GM19397 (cell line): ENCODE measurements around the gene PEAK3.
A peak's percentile ranks its signal among the peaks of the same experiment; 100 is the strongest.

Experiments used
- ATAC-seq: cut with Tn5 transposase; IDR thresholded peaks from one replicate; pipeline ENCODE4 v1.9.1; 2021; ENCODE audit warnings: mild to moderate bottlenecking, moderate library complexity; ENCODE audit not compliant: unreplicated experiment

Gene PEAK3

DNA sequence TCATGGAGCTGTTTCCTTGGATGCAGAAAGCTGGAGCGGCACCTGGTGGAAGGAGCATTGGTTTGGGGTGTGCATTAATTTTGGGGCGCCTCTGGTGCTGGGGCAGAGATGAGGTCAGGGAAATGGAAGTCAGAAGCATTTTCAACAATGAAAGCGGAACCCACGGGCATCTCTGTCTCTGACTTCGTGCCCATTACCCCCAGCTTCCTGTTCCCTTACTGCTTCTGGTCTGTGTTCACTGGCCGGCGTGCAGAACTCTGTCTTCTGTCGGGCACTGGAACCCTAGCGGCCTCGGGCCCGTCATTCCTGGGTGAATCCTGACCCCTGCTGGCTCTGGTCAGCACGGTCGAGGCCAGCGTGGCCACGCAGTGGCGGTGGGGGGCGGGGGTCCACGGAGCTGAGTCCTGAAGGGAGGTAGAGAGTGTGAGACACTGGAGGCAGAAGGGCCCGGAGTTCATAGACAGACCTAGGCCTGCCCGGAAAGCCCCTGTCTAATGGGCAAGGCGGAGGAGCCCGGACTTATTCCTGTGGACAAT, 33.9 kb upstream of the PEAK3 start:
- ATAC-seq = no peak

DNA sequence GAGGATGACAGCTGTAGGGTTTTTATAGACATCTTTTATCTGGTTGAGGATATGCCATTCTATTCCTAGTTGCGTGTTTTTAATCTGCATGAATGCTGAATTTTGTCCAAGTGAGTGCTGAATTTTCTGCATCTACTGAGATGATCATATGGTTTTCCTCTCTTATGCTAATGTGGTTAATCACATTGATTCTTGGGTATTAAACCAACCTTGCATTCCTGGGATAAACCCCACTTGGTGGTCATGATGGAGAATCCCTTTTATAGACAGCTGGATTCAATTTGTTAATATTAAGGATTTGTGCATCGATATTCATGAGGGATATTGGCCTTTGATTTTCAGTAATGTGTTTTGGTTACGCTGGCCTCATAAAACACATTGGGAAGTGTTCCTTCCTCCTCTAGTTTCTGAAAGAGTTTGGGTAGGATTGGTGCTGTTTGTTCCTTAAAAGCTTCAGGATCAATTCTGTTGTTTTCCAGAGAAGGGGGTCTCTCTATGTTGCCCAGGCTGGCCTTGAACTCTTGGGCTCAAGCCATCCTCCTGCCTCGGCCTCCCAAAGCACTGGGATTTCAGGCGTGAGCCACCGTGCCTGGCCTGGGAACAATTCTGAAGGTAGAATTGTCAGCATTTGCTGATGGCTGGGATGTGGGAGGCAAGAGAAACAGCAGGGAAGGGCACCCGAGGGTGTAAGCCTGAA, 33.3 kb upstream of the PEAK3 start:
- no peak for ATAC-seq

DNA sequence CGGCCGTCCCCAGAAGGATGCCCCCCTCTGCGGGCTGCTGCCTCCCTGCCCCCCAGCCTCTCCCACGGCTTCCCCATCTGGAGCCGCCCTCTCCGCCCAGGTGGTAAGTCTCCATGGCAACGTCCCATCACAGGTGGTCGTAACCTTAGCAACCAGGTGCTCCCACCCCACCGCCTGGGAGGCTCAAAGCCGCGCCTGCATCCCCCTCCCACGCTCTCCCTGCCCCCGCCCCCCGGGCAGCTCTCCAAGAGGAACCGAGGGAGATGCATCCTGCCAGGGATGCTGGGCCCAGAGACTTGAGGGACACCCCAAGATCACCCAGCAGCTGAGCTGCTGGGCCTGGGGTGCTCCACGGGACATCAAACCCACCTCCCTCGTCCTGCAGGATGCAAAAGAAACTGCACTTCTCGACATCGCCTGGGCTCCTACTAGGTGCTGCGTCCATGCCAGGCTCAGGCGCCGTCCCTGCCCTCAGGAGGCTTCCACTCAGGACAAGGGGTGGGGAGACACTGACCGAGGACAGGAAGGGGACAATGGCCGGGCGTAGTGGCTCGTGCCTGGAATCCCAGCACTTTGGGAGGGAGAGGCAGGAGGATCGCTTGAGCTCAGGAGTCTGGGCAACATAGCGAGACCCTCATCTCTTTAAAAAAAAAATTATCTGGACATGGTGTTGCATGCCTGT, 31.0 kb upstream of the PEAK3 start:
- no peak for ATAC-seq

DNA sequence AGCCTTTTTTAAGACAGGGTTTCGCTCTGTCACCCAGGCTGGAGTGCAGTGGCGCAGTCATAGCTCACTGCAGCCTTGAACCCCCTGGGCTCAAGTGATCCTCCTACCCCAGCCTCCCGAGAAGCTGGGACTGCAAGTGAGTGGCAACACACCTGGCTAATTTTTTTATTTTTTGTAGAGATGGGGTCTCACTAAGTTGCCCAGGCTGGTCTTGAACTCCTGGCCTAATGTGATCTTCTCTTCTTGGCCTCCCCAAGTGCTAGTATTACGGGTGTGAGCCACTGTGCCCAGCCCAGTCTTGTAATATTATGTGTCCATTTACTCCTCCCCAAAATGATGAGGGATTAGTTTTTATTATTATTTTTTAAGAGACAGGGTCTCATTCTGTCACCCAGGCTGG, 29.1 kb upstream of the PEAK3 start:
- ATAC-seq = no peak

DNA sequence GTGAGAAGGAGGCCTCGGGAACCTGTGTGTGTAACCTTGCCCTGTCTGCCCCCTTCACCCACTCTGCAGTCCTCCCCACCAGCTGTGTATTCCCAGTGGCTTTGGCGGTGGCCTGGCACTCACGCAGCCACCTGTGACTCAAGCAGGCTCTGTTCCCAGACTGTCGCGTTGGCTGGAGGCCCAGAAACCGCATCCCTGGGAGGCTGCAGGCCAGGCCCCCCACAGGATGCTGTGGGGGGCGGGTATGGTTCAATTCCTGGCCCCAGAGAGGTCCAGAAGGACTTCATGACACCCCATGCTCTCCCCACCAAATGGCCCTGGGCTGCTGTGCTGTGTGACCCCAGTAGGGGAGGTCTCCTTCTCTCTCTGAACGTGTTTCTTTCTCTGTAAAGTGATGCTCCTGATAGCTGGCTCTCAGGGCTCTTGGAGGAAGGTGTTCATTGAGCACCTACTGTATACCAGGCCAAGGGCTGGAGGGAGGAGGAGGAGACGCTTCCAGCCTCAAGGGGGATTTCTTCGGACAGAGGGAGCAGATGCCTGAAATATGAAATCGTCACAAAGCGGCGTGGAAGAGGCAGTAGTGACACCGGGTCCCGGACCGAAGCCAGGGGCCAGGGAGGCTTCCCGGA, 27.9 kb upstream of the PEAK3 start:
- no peak for ATAC-seq

DNA sequence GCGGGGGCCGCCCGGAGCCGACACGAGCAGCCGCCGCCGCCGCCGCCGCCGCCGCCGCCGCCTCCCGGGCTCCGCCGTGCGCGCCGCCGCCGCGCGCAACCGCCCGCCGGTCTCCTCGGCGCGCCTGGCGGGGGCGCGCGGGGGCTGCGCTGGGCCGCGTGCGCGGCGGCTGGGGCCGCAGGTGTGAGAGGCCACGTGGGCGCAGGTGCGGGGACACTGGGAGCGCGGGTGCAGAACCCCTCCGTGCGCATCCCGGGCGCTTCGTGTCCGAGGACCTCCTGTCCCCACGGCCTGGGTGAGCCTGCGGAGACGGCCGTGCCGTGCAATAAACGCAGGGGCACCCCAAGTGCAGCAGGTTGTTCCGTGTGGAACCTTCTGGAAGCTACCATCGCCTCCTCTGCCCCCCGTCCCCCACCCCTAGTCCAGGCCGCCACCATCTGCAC, 26.2 kb upstream of the PEAK3 start, which contains the start of gene LINGO3:
Gene LINGO3, minus strand, starts transcription at position 41 of the 443 bp plus-strand sequence. CDS start 16,378 bp downstream, outside the sequence.
- no peak for ATAC-seq

DNA sequence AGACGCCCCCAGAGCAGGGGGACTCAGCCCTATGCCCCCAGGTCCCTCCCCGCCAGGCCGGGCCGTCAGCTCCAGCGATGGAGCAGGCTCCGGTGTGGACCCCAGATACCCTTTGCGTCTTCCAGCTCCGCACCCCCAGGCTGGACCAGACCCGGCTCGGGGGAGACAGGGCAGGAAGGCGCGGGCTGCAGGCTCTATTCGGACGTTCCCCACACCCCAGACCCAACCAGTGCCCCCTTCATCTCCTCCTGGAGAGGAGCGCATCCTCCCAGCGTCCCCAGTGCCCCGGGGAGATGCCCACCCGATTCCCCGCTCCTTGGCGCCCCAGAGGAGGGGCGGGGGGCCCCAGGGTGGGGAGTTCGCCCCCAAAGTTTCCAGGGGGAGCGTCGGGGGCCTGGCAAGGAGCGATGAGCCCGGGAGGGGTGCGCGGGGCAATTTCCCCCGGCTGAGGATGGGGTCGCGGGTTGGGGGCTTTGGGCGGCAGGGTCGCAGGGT, 25.6 kb upstream of the PEAK3 start:
- no peak for ATAC-seq

DNA sequence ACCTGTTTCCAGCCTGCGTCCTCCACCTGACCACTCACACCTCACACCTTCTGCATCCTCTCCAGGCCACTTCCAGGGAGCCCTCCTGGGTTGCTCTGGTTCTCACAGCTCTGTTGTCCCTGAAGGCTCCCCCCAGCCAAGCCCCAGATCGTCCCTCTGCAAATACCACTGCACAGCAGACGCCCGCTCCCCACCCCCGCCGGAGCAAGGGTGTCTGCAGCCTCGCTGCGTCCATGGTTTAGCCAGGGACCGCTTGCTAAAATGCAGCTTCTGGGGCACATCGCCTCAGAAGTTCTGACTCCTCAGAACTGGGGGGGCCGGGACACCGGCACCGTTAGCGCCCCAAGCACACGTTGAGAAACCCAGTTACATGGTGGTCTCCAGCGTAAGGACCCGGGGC, 25.0 kb upstream of the PEAK3 start:
- no peak for ATAC-seq

DNA sequence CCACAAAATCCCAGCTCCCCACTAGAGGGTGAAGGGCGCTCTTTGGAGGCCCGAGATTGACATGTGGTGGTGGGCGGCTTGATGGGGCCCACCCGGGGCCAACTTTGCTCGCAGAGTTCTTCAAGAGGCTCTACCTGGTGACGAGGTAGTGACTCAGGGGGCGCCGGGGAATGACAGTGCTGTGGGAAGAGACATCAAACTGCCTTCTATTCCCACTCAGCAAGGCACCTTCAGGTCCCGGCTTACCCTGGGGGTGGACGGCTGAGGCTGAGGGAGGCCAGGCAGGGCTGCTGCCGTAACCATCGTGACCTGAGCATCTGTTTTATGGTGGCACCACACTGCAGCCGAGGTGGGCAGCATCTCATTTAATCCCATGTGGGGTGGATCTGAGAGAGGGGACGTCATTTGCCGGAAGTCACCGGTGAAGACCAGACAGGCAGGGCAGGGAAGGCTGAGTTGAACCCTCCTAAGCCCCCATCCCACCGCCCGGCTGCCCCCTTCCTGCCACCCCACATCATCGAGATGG, 24.4 kb upstream of the PEAK3 start:
- ATAC-seq = no peak

DNA sequence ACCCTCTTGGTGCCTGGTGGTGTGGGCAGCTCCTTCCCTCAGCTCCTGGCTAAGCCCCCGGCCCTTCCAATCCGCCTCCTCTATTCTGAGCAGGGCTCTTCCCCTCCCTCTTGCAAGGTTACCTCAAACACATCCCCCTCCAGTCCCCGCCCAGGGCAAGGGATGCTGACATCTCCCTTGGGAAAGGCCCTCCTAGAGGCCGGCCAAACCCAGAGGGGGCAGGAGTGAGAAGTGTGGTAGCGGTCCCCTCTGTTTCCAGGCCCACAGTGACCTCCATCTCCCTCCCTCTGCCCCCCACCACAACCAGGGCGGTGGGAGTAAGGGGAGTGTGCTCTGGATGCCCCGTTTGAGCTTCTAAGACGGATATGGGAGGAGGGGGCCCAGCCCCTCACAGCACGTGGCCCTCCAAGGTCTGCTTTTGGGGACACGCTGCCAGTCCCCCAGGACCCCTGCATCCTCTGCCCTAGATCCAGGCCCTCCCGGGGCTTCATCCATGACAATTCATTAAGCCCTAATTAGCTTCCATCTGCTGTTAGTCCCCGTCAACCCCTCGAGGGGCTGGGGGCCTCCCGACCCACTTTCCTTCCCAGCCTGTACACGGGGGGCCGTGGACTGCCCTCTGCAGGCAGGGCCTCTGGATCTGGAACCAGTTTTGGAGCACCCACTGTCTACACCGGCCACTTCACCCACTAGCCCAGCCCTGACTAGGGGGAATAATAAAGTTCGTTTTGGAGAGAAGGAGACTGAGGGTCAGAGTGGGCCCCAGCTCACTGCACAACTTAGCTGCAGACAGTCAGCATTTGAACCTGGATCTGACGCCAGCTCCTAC, 23.7 kb upstream of the PEAK3 start:
- ATAC-seq = no peak

DNA sequence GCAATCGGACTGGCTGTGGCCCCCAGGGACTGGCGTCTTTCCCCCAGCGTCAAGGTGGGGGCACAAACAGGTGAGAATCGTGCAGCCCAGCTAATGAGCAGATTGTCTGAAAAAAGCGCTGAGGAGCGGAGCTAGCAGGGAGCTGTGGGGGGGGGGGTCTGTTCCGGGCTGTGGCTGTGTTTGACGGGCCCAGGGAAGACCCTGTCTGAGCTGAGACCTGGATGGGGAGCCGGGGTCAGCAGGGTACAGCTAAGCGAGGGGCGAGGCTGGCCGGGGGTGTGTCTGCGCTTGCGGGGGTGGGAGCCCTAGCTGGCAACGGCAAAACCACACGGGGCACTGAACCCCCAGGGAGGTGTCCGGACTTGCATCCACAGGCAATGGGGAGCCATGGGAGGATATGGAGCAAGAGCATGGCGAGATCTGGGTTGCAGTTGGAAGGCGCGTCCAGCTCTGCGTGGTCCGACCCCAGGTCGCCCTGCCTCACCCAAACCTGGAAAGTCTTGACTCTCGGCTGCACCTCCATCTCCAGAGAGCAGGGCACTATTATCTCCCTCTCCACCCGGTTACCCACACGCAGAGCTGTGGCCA, 21.3 kb upstream of the PEAK3 start:
- no peak for ATAC-seq

DNA sequence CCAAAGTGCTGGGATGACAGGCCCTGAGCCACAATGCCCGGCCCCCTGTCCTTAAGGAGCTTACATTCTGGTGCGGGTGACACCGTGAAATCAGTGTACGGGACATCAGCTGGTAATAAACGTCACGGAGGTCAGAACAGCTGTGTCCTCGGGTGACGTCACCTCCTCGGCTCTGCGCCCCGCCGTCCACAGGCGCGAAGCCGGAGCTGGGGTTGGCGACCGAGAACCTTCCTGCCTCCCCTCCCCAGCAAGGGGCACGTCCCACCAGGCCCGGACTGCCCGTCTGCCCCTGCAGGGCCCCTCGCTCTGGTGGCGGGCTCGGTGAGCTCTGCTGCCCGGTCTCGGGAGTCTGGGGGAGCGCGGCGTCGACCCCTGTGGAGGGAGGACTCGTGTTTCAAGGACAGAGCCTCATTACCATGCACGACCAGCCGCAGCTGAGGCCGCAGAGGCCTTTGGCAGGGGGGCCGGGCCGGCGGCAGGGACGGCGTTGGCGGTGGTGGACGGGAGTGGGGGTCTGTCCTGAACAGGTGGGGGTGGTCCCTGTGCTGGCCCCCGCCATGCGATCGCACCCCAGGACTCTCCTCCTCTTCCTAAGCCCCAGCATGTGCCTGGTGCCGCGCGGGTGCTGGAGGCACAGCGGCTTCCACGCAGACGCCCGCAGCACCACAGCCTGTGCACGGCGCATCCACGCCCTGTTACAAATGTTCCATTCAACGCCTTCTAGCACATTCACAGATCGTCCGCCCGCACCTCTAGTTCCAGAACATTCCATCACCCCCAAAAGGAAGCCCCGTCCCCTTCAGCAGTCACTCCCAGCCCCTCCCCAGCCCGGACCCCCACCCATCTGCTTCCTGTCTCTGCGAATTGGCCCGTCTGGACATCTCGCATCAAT, 20.6 kb upstream of the PEAK3 start:
- ATAC-seq = no peak

DNA sequence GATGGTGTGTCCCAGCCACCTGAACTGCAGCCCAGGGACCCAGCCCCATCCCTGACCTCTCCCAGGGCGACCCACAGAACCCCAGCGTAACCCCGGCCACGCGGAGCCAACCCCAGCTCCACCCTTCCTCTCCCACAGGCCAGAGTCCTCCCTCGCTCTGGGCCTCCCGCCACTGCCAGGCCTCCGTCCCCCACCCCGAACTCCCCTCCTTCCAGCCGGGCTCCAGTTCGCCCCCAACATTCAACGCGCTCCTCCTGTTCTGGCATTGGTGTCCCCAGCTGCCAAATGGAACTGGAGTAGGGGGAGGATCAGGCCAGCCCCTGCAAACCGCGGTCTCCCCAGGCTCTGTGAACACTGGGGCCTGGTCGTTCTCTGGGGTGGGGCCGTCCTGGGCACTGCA, 18.6 kb upstream of the PEAK3 start:
- no peak for ATAC-seq

DNA sequence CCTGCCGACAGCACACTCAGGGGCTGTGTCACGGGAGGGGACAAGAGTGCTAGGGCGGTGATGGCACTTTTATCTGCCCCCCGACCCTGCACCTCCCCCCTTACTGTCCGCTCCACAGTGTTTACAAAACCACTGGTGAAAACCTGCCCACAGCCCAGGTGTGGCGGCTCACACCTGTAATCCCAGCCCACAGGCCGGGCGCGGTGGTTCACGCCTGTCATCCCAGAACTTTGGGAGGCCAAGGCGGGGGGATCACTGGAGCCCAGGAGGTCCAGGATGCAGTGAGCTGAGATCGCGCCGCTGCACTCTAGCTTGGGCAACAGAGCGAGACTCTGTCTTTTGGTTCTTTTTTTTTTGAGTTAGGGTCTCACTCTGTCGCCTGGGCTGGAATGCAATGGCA, 14.2 kb upstream of the PEAK3 start:
- ATAC-seq = no peak

DNA sequence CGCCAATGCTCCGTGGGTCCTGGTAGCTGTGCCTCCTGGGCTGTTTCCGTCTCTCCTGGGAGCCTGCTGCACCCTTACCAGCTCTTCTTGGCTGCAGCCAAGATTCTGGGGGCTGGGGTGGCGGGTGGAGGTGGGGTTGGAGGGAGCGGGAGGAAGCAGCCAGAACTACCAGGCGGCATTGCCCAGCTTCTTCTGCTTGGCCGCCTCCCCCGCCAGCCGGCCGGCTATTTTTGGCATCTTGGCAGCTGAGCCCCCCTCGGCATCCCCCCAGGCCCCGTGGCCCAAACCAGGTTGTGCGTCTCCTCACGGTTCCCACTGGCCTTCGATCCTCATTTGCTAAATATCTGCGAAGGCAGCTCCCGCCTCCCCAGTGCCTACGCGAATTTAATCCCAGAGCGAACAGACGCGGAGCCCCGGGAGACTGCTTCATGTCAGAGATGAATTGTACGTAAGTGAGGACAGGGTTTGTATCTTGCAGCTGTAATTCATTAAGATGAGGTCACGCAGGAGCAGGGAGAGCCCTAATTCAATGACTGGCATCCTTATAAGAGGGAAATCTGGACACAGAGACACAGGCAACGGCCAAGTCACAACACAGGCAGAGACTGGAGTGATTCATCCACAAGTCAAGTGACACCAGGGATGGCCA, 12.8 kb upstream of the PEAK3 start:
- no peak for ATAC-seq

DNA sequence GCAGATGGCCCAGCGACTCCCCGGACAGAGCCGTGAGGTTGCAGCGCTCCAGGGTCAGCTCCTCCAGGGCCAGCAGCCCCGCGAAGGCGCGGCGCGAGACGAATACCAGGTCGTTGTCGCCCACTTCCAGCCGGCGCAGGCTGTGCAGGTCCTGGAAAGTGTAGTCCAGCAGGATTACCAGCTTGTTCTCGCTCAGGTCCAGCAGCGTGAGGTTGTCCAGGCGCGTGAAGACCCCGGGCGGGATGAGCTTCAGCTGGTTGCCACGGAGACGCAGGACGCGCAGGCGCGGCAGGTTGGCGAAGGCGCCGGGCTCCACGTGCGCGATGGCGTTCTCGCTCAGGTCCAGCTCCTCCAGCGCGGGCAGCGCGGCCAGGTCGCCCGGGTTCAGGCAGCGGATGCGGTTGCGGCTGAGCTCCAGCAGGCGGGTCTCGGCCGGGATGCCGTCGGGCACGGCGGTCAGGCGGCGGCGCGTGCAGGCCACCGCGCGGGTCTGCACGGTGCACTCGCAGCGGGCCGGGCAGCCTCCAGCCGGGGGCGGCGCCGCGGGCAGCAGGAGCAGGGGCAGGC, 9.3 kb upstream of the PEAK3 start:
- no peak for ATAC-seq

DNA sequence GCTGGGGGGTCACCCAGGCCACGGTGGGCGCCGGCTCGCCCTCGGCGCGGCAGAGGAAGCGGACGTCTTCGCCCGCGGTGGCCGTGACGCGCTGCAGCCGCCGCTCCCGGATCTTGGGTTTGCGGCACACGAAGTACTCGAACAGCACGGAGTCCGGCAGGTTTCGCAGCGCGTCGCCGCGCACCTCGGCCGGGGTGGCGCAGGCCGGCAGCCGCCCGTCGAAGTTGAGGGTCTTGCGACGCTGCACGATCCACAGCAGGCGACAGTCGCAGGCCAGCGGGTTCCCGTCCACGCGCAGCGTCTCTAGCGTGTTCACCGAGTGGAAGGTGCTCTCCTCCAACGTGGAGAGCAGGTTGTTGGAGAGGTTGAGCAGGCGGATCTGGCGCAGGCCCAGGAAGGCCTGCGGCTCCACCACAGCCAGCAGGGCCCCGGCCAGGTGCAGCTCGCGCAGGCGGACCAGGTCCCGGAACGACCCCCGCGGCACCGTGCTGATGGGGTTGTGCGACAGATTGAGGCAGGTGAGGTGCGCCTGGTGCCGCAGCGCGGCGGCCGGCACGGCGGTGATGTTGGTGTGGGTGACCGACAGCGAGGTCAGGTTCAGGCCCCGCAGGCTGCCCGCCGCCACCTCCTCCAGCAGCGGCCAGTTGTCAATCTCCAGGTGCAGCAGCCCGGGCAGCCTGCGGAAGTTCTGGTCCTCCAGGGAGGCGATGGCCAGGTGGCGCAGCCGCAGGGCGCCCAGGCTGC, 8.6 kb upstream of the PEAK3 start:
- peak; percentile 11 for ATAC-seq
